Activated T-helper 1 cell treated with anti-CD3 and anti-CD28 coated beads, Interleukin-2, amount 50 U/mL, for 16 hours (primary cell): ENCODE measurements around the gene SORBS2.
"Not testable (repeated sequence)": the region's sequence is repeated elsewhere in the genome, so short reads cannot be mapped to it uniquely, and the experiment has no call there.

ENCODE experiments used
- DNase-seq, 2 donors: peaks; one replicate each; pipeline ENCODE4 v3.0.0-alpha.2; 2020; ENCODE audit warnings: low read depth in 1 of 2, low spot score in 1 of 2

SORBS2 gene

GRCh38 chr4:185716577-185717376 lies 95.2 kb downstream of the SORBS2 start:
- no peak for DNase-seq

- no peak for DNase-seq
Measured at GRCh38 chr4:185716141-185716551, 95.8 kb downstream of the SORBS2 start.

DNA sequence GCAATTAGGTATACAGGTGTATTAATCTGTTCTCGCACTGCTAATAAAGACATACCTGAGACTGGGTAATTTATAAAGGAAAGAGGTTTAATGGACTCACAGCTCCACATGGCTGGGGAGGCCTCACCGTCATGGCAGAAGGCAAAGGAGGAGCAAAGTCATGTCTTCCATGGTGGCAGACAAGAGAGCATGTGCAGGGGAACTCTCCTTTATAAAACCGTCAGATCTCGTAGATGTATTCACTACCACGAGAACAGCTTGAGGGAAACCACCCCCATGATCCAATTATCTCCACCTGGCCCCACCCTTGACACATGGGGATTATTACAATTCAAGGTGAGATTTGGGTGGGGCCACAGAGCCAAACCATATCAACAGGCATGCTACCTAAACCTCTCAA lies 97.5 kb downstream of the SORBS2 start:
- not testable (repeated sequence) for DNase-seq

DNA sequence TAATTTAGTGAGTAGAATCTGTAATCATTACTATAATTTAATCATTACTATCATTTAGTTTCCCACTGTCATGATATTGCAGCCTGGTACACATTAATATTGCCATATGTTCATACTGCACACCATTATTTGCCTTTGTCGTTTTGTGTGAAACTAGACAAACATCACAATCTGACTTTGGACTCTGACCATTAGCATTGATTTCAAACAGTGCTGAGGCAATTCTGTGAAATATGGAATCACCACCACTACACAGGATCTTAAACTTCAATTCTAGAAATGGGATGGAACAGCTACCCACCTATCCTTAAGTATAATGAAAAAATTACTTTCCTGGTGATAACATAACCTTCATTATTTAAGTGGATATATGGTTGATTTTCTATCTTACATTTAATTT lies 98.3 kb downstream of the SORBS2 start:
- DNase-seq = no peak

DNA sequence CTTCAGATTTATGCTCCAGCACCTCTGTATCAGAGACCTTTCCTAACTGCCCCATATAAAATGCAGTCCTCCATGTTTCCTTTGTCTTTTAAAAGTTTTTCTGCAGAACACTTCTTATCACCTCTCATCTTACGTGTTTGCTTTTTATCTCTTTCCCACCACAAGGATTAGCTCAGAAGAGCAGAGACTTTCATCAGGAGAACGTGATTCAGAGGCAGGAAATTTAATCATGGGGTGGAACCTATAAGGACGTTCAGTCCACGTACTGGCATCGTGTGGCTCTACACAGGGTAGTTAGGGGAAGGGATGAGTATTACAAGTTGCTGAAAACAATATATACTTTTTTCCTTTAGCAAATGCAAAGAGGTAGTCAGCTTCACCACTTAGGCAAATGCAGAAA lies 98.7 kb downstream of the SORBS2 start:
- DNase-seq = no peak

DNA sequence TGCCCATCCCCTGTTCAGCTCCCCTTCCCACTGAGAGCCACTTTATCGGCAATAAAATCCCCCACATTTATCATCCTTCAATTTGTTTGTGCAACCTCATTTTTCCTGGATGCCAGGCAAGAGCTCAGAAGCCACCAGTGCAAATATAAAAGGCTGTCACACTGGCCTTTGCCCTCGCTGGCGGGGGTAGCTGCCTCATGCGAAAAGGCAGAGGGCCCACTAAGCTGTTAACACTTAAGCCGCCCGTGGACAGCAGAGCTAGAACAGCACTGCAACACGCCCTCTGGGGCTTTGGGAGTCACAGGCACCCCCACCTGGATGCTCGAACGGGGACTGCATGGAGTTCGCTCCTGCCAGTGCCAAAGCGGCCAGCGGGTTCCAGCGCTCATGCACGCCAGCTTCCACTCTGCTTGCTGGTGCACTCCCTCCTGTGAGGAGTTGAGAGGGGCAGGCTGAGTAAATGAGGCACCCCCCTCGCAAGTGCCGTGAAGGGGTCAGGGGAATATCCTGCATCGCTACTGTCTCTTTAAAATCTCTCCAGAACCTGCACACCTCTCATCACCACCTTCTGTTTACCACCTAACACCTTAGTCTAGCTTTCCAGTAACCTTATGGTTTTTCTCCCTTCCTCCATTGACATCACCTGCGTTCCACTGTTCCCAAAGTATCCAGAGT lies 99.5 kb downstream of the SORBS2 start:
- no peak for DNase-seq

DNA sequence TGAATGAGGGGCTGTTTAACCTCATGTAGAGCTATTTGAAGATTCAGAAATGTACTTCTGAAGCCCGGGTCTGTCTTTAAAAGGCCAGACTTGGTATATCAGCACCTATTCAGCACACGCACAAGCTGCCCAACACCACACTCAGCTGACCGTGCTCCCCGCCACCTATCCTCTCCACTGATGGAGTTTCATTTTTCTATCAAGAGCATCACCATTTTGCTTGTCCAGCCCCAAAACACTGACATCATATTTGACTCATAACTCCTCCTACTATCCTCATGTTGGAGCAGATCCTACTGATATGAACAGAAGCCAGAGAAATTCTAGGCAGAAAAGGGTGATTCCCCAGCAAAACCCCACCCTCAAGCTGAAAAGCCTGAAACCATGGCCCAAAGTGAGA lies 100.3 kb downstream of the SORBS2 start:
- no peak for DNase-seq

DNA sequence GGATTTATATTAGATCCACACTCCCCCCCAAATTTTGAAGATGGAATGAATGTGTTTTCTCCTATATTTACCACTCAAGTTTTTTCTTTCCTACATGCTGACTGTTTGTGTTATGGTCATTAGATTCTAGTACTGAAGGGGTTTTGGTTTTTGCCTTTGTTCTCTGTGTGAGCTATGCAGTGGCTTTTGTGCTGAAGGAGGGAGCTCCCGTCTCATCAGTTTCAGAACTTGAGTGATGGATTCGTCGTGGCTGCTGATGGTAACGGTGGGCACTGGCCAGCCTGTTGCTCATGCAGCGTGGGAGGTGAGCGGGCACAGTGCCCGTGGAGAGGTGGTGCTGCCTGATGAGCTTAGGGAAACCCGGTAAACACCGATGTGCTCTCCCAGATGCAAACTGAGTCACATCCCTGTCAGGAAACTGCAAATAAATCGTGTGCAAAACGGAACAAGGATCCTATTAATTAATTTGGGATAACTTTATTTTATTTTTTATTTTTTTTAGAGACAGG lies 101.5 kb downstream of the SORBS2 start:
- no peak for DNase-seq

GRCh38 chr4:185709802-185710486 lies 102.0 kb downstream of the SORBS2 start:
- DNase-seq = no peak

- DNase-seq = no peak
Measured at GRCh38 chr4:185708348-185708747, 103.6 kb downstream of the SORBS2 start.

DNA sequence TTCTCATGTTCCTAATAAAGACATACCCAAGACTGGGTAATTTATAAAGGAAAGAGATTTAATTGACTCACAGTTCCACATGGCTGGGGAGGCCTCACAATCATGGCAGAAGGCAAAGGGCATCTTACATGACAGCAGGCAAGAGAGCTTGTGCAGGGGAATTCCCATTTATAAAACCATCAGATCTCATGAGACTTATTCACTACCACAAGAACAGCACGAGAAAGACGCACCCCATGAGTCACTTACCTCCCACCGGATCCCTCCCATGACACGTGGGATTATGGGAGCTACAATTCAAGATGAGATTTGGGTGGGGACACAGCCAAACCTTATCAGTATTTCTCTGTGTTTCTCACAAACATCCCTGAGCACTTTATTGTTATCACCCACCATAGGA lies 104.4 kb downstream of the SORBS2 start:
- not testable (repeated sequence) for DNase-seq

GRCh38 chr4:185702147-185702663 lies 109.8 kb downstream of the SORBS2 start:
- no peak for DNase-seq

DNA sequence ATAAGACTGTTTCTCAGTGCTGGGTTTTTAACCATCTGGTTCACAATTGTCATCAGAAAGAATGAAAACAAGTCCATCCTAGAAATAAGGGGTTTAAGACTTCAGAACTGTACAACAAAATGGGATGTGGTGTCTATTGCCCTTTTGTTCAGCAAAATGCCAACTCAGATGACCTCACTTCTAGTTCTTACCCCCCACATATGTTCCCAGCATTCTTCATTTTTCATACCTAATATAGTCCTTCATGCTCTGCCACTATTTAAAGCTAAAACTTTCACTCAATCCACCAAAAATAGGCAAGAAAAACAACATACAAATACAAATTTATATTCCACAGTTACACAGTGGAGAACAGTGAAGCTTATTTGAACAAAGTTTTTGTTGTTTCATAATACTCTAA lies 111.4 kb downstream of the SORBS2 start:
- DNase-seq = no peak

GRCh38 chr4:185700048-185700447 lies 111.9 kb downstream of the SORBS2 start:
- no peak for DNase-seq

DNA sequence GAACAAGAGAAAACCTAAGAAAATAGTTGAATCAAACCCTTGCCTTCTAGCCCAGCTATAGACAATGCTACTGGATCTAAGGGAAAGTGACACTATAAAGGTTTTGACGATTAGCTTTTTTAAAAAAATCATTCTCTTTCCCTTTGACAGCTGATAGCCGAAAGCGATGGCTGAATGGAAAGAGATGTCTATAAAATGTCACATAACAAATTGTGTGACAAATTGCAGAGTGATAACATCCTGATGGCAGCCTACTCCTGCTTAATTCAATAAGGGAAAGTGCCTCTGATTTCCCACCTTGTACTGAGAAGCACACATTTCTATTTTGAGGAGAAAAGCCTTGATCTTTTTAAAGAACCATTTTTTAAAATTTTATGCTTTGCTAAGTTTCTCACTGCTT lies 114.5 kb downstream of the SORBS2 start:
- DNase-seq = no peak

DNA sequence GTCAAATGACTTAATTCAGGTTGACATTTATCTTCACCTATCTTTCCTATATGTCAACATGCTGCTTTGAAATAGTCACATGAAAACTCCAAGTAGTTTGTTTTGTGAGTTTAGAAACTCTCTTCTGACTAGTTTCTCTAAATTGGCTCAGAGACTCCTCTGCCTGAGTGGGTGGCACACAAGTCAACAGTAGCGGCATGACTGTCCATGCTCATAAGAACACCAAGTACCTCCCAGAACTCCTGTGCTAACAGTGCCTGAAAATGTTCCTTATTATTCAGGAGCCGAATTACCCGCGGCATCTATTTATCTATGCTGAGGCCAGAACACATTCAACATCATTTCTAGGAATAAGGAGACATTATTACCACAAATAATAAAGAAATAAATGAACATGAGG lies 116.3 kb downstream of the SORBS2 start:
- DNase-seq = no peak

DNA sequence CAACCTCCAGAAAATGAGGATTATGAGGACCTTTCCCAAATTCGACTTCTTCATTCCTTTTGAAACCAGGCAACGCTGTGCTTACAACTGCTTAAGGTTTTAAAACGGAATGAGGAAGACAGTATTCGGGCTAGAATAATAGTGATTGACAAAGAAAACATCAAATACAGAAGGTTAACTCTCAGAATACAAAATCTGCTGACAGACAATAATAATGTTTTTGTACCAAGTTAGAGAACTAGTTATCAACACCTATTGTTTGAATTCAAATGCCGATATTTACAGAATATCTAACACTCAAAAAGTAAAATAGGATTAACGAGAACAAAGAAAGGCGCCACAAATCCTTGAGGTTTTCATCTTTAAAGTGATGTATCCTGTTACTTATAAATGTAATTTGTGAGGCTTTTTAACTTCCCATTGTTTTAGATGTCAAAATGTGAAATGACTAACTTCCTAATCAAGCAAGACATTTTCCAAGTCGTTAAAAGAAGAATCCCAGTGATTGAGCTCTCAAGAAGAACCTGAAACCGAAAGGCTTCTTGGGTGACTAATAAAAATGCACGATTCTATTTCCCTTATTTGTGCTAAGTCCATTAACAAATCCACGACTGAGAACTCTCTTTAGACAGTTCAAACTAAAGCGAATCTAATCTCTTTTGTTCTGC lies 118.3 kb downstream of the SORBS2 start:
- DNase-seq = no peak

DNA sequence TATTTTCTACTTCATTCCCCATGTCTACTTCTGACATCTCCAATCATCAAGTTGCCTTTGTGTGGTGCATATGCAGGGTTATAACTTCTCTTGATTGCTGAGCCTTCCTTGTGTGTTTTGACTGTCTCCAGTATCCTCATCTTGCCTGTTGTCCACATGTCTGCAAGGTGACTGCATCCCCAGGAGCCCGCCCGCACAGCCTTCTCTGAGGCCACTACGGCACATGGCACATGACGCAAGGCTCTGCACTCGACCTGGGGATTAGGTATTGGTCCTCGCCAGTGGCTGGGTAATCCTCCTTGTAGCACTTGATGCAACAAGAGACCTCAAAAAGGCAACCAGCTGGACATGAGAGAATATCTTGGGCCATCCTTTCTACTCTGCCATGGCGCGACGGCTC lies 122.6 kb downstream of the SORBS2 start:
- DNase-seq = no peak

GRCh38 chr4:185685804-185686203 lies 126.2 kb downstream of the SORBS2 start:
- DNase-seq = no peak

DNA sequence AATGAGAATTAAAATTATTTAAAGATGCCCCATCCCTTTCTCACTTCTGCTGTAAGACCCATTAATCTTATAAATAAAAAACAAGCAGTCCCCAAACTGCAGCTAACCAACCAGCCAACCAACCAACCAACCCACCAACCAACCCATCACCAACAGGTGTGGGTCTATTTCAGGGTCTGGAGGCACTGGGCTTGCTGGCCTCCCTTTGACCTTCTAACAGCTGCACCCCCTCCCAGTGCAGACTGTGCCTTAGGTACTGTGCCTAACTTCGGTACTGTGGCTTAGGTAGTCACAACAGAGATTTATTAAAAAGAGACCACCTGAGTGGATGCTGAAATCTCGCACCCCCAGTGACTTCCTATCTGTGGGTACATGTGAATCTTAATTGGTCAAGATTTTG lies 128.1 kb downstream of the SORBS2 start:
- DNase-seq = no peak

DNA sequence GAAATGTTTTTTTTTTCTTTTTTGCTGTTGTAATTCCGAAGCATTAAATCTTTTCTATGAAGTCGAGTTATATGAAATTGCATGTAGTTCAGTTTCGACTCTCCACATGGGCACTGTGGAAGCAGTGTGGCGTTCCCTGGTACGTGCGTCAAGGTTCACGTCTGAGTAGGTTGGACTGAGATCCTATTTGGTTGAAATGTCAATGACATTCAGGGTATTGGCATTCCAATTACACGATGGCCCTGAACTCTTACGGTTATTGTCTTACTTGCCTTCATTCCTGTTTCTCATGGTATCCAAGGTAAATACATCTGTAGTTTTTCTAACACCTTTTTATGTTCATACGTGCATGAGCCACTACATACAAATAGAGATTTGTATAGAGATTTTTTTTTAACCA lies 128.8 kb downstream of the SORBS2 start:
- DNase-seq = no peak
